T-helper 1 cell treated with Interleukin-12 subunit alpha and Interleukin-12 subunit beta and Interleukin-4 antibody, amounts not matched to agents 30 μg/mL and 1 μg/mL, for 36 hours (primary cell): ENCODE data around the gene RIMS4.

Source experiments
- H3K27ac Mint-ChIP-seq: one replicate; pipeline ENCODE4 v1.8.0; 2021; ENCODE audit warnings: mild to moderate bottlenecking, mixed read lengths
- H3K27me3 Mint-ChIP-seq: one replicate; pipeline ENCODE4 v1.8.0; 2021; ENCODE audit warnings: low read depth, mixed read lengths
- H3K36me3 Mint-ChIP-seq: one replicate; pipeline ENCODE4 v1.8.0; 2021; ENCODE audit warnings: low read depth, mixed read lengths
- H3K4me1 Mint-ChIP-seq: one replicate; pipeline ENCODE4 v1.8.0; 2021; ENCODE audit warnings: low read depth, mixed read lengths
- H3K4me3 Mint-ChIP-seq: one replicate; pipeline ENCODE4 v1.8.0; 2021; ENCODE audit warnings: mild to moderate bottlenecking, moderate library complexity, mixed read lengths
- H3K9me3 Mint-ChIP-seq: one replicate; pipeline ENCODE4 v1.8.0; 2021; ENCODE audit warnings: mixed read lengths

RIMS4 gene

DNA sequence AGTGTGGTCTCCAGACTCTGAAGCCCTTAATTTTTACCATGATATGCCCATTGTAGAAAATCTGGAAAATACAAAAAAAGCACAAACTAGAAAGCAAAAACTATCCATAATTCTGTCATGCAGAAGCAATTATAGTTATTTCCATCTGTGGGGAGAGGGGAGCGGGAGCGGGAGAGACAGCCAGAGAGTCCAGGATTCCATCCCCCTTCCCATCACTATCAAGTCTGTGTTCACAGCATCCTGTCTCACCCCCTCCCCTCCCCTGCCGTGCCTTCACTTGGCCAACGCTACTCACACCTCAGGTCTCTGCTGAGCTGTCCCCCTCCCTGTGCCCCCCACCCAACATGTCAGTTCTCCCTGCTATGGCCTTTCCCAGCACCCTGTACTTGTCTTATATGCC is 14.5 kb downstream of the RIMS4 start:
- Mint-ChIP-seq H3K27ac (no peak overlapping the region), H3K27me3 (peaks cover 15% of the 10 kb centered on the region), H3K4me1 (no peaks in the 10 kb centered on the region)

GRCh38 chr20:44792796-44793195 is 17.6 kb downstream of the RIMS4 start:
- no peaks in the 10 kb centered on the region for H3K4me1 Mint-ChIP-seq
- H3K4me3 Mint-ChIP-seq: no peak overlapping the region
- H3K27me3 Mint-ChIP-seq: peaks cover 12% of the 10 kb centered on the region
- no peaks in the 10 kb centered on the region for H3K36me3 Mint-ChIP-seq
- H3K9me3 Mint-ChIP-seq: no peaks in the 10 kb centered on the region
- no peak overlapping the region for H3K27ac Mint-ChIP-seq

More for the DNA sequence above, 14.5 kb downstream of the RIMS4 start:
- no peaks in the 10 kb centered on the region for H3K36me3 Mint-ChIP-seq
- no peak overlapping the region for H3K4me3 Mint-ChIP-seq
- H3K9me3 Mint-ChIP-seq: no peaks in the 10 kb centered on the region

GRCh38 chr20:44790638-44791393 is 19.5 kb downstream of the RIMS4 start:
- H3K4me1 Mint-ChIP-seq: no peaks in the 10 kb centered on the region
- peaks cover 5% of the 10 kb centered on the region for H3K27me3 Mint-ChIP-seq
- H3K4me3 Mint-ChIP-seq: no peak overlapping the region
- no peak overlapping the region for H3K27ac Mint-ChIP-seq
- no peaks in the 10 kb centered on the region for H3K36me3 Mint-ChIP-seq
- H3K9me3 Mint-ChIP-seq: no peaks in the 10 kb centered on the region

GRCh38 chr20:44788706-44789456 is 21.5 kb downstream of the RIMS4 start:
- Mint-ChIP-seq H3K27ac (no peak overlapping the region), H3K36me3 (no peaks in the 10 kb centered on the region), H3K27me3 (peaks cover 4% of the 10 kb centered on the region), H3K9me3 (no peaks in the 10 kb centered on the region), H3K4me1 (no peaks in the 10 kb centered on the region), H3K4me3 (no peak overlapping the region)

DNA sequence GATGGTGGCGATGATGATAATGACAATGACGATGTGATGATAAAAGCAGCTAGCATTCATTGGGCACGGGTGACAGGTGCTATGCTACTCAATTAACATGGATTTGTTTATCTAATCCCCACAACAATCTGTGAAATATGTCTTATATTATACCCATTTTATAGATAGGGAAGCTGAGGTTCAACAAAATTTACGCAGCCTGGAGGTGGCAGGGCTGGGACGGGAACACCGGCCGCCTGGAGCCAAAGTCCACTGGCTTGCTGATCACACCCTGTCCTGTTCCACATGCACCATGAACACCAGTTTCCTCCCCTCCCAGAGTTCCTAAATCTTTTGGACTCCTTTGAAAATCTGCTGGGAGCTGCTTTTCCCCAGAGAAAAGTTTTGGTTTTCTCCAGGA is 23.0 kb downstream of the RIMS4 start:
- peaks cover 4% of the 10 kb centered on the region for H3K27me3 Mint-ChIP-seq
- H3K9me3 Mint-ChIP-seq: no peaks in the 10 kb centered on the region
- H3K36me3 Mint-ChIP-seq: no peaks in the 10 kb centered on the region
- H3K27ac Mint-ChIP-seq: no peak overlapping the region
- no peak overlapping the region for H3K4me3 Mint-ChIP-seq
- no peaks in the 10 kb centered on the region for H3K4me1 Mint-ChIP-seq

GRCh38 chr20:44785768-44786167 is 24.6 kb downstream of the RIMS4 start:
- no peaks in the 10 kb centered on the region for H3K9me3 Mint-ChIP-seq
- H3K36me3 Mint-ChIP-seq: no peaks in the 10 kb centered on the region
- H3K27me3 Mint-ChIP-seq: peaks cover 4% of the 10 kb centered on the region
- H3K4me3 Mint-ChIP-seq: no peak overlapping the region
- no peaks in the 10 kb centered on the region for H3K4me1 Mint-ChIP-seq
- H3K27ac Mint-ChIP-seq: no peak overlapping the region

- H3K27me3 Mint-ChIP-seq: peaks cover 4% of the 10 kb centered on the region
- no peak overlapping the region for H3K27ac Mint-ChIP-seq
- no peaks in the 10 kb centered on the region for H3K9me3 Mint-ChIP-seq
- H3K4me3 Mint-ChIP-seq: no peak overlapping the region
- H3K36me3 Mint-ChIP-seq: no peaks in the 10 kb centered on the region
- no peaks in the 10 kb centered on the region for H3K4me1 Mint-ChIP-seq
These were observed 25.7 kb downstream of the RIMS4 start for GRCh38 chr20:44784688-44785087.

GRCh38 chr20:44781791-44782190 is 28.6 kb downstream of the RIMS4 start:
- no peaks in the 10 kb centered on the region for H3K4me1 Mint-ChIP-seq
- H3K27ac Mint-ChIP-seq: no peak overlapping the region
- H3K36me3 Mint-ChIP-seq: no peaks in the 10 kb centered on the region
- H3K4me3 Mint-ChIP-seq: no peak overlapping the region
- no peaks in the 10 kb centered on the region for H3K27me3 Mint-ChIP-seq
- H3K9me3 Mint-ChIP-seq: no peaks in the 10 kb centered on the region

DNA sequence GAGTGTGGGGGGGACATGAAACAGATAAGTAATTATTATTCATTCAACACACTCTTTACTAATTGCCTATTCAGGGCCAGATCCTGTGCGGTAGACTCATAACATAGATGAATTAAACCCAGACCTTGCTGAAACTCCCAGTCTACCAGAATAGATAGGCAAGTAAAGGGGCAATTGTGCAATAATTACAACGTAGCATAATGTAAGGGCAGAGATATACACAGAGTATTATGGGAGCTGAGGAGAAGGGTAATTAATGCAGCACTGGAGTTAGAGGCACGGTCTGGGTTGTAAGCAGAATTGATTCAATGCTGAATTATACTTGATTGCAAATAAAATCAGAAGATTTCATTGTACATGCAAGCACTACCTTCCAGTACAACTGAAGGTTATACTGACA is 29.2 kb downstream of the RIMS4 start:
- Mint-ChIP-seq H3K4me1 (no peaks in the 10 kb centered on the region), H3K4me3 (no peak overlapping the region), H3K27ac (no peak overlapping the region), H3K36me3 (no peaks in the 10 kb centered on the region), H3K9me3 (no peaks in the 10 kb centered on the region), H3K27me3 (peaks cover 3% of the 10 kb centered on the region)

DNA sequence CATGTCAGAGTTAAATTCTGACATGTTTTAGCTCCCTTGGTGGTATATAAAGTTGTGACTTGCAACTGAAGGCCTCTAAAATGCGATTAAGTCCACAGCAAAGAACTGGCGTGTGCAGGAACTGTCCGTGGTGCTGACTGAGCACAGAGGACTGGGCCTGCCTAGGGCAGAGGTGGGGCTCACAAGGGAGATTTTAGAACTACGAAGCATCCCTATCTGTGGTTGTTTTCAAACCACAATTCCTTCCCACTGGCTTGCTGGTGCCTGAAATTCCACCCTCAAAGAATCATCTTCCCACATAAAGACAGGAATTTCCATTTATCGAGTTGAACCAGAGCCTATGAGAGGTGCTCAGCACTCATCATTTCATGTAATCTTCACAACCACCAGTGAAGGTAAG is 30.1 kb downstream of the RIMS4 start:
- H3K4me1 Mint-ChIP-seq: no peaks in the 10 kb centered on the region
- no peaks in the 10 kb centered on the region for H3K9me3 Mint-ChIP-seq
- H3K4me3 Mint-ChIP-seq: no peak overlapping the region
- no peaks in the 10 kb centered on the region for H3K36me3 Mint-ChIP-seq
- peaks cover 3% of the 10 kb centered on the region for H3K27me3 Mint-ChIP-seq
- H3K27ac Mint-ChIP-seq: no peak overlapping the region

DNA sequence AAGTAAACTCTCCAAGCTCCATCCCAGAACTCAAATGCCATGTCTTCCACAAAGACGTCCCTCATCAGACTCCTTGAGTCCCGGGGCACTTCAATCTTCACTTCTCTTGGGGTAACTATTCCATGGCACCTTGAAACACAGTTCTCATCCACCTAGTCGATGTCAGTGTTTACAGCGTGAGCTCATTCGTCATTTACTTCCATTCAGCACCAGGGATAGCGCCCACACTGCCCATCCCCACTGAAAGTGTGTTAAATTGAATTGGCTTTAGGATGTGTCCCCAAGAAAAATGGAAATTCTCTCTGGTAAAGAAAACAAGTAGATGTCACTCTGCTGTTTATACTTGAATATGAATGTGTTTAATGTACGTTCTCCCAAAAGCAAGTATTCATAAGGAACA is 33.4 kb downstream of the RIMS4 start:
- Mint-ChIP-seq H3K27ac (no peak overlapping the region), H3K9me3 (no peaks in the 10 kb centered on the region), H3K27me3 (peaks cover 3% of the 10 kb centered on the region), H3K4me3 (no peak overlapping the region), H3K36me3 (no peaks in the 10 kb centered on the region), H3K4me1 (no peaks in the 10 kb centered on the region)

DNA sequence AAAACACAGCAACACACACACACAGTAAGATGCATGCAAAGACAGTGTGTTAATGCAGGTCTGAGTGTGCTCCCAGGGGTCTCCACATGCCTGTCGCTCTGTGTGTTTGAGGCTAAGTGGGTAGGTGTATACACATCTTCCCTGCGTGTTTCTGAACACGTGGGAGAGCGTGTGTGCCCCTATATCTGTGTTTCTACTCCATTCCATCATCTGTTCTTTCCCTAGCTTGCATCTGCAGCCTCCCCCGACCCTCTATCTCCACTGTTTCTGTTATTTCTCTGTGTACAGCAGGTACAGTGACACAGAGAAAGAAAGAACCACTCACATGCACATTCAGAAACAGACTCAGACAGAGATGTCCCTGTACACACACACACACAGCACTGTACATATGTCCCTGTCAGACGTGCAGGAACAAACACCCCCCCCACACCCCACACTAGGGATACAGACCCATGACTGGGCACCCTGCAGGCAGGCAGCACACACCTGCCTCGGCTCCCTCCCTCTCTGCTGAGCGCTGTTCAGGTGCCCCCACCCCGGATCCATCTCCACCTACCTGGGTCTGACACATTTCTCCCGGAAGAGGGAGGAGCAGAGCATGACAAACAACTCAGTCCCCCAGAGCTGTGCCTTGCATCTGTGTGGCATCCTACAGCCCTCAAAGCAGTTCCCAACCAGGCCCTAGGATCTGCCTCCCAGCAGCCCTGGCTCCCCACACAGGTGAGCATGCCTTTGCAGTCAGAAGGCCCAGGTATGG is 37.1 kb downstream of the RIMS4 start:
- Mint-ChIP-seq H3K27me3 (peaks cover 13% of the 10 kb centered on the region), H3K4me3 (no peak overlapping the region), H3K36me3 (no peaks in the 10 kb centered on the region), H3K4me1 (no peaks in the 10 kb centered on the region), H3K27ac (no peak overlapping the region), H3K9me3 (no peaks in the 10 kb centered on the region)

GRCh38 chr20:44772636-44773035 is 37.7 kb downstream of the RIMS4 start:
- H3K4me3 Mint-ChIP-seq: no peak overlapping the region
- no peaks in the 10 kb centered on the region for H3K9me3 Mint-ChIP-seq
- H3K27me3 Mint-ChIP-seq: peaks cover 13% of the 10 kb centered on the region
- H3K36me3 Mint-ChIP-seq: no peaks in the 10 kb centered on the region
- no peaks in the 10 kb centered on the region for H3K4me1 Mint-ChIP-seq
- no peak overlapping the region for H3K27ac Mint-ChIP-seq

GRCh38 chr20:44771172-44771535 is 39.2 kb downstream of the RIMS4 start:
- H3K4me1 Mint-ChIP-seq: no peaks in the 10 kb centered on the region
- H3K36me3 Mint-ChIP-seq: no peaks in the 10 kb centered on the region
- no peaks in the 10 kb centered on the region for H3K9me3 Mint-ChIP-seq
- H3K4me3 Mint-ChIP-seq: no peak overlapping the region
- H3K27ac Mint-ChIP-seq: no peak overlapping the region
- H3K27me3 Mint-ChIP-seq: peaks cover 14% of the 10 kb centered on the region
